ENCODE results near the gene LOXHD1.

The LOXHD1 gene

GRCh38 chr18:46439037-46439436 lies 218.0 kb downstream of the LOXHD1 start:
- DNase-seq (ENCODE audit: low read depth): no peak
- no peak for TF ChIP-seq CTCF (conservative IDR thresholded peaks at IDR 0.05; ENCODE audit: low read length)
- H3K4me3 ChIP-seq (ENCODE audit: low read length): no peak overlapping the region

- no peak overlapping the region for H3K4me3 ChIP-seq (ENCODE audit: low read length)
- TF ChIP-seq CTCF (conservative IDR thresholded peaks at IDR 0.05; ENCODE audit: low read length): no peak
- DNase-seq (ENCODE audit: low read depth): no peak
Measured at GRCh38 chr18:46437061-46437460, 220.0 kb downstream of the LOXHD1 start.

DNA sequence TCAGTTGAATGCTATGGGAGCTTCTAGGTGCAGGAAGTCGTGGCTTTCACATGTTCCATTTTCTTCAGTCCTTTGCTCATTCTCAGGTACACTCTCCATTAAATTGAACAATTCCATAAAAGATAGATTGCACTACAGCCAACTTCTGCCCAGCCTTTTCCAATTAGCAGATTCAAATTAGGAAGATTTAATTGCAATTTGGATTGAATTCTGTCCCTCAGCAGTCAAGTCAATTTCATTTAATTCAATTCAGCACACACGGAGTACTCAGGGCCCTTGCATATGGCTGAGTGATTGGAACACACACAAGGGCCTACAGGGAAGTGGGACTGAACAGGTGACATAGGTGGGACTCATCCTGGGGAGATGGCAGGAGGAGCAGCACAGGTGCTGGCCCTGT lies 220.4 kb downstream of the LOXHD1 start:
- no peak for DNase-seq (ENCODE audit: low read depth)
- no peak for TF ChIP-seq CTCF (conservative IDR thresholded peaks at IDR 0.05; ENCODE audit: low read length)
- H3K4me3 ChIP-seq (ENCODE audit: low read length): no peak overlapping the region

- DNase-seq (ENCODE audit: low read depth): no peak
- H3K4me3 ChIP-seq (ENCODE audit: low read length): no peak overlapping the region
- TF ChIP-seq CTCF (conservative IDR thresholded peaks at IDR 0.05; ENCODE audit: low read length): no peak
Measured at GRCh38 chr18:46435031-46435430, 222.0 kb downstream of the LOXHD1 start.

- DNase-seq (ENCODE audit: low read depth): no peak
- TF ChIP-seq CTCF (conservative IDR thresholded peaks at IDR 0.05; ENCODE audit: low read length): no peak
- no peak overlapping the region for H3K4me3 ChIP-seq (ENCODE audit: low read length)
Measured at GRCh38 chr18:46434629-46435028, 222.4 kb downstream of the LOXHD1 start.

DNA sequence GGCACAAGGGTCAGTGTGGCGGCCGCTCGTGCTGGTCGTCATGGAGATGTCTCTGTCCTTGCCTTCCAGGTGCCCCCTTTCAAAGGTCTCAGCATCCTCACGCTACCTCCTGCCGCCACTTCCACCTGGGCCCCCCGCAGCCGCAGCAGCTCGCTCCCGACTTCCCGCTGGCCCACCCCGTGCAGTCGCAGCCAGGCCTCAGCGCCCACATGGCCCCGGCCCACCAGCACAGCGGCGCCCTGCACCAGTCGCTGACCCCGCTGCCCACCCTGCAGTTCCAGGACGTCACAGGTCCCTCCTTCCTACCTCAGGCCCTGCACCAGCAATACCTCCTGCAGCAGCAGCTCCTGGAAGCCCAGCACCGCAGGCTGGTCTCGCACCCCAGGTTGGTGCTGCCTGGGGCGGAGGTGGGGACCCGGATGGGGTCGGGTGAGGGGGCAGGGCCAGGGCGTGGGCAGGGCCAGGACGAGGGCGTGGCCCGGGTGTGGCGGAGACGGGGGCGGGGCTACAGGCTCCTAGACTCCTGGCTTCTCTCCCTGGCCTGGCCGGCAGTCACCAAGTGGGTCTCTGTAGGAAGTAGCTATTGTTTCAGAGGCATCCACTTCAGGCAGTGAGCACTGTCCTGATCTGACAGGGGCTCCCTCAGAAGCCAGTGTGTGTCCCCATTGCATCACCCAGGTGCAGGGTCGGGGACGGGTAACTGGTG lies 223.7 kb downstream of the LOXHD1 start:
- DNase-seq (ENCODE audit: low read depth): no peak
- no peak for TF ChIP-seq CTCF (conservative IDR thresholded peaks at IDR 0.05; ENCODE audit: low read length)
- no peak overlapping the region for H3K4me3 ChIP-seq (ENCODE audit: low read length)

DNA sequence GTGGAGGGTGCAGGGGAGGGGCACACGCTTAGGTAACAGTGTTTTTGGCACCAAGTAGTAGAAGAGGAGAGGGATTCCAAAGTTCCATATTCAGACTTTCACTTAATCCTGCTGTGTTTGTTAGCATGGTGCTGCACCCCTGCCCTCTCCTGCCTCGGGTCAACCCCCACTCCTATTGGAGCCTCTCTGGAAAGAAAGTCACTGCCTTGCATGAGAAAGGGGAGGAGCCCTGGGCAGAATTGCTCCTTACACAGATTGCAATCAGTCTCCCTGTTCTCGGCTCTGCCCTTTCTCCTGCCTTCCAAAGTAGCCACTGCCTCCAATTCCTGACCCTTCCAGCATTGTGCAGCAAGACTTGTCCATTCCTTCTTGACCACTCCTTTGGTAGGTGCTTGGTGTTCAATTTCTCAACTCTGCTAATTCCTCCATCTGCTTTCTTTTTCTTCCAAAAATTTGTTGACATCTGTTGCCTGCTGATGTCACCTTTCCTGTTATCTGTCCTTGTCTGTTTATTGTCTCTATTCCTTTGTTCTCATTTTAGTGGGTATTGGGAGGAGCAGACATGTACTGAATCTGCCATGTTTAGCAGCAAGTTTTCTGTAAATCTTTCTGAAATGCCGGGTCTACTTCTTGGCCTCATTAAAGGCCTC lies 225.4 kb downstream of the LOXHD1 start:
- DNase-seq (ENCODE audit: low read depth): no peak
- no peak overlapping the region for H3K4me3 ChIP-seq (ENCODE audit: low read length)

More for the DNA sequence above, 225.4 kb downstream of the LOXHD1 start:
- TF ChIP-seq CTCF (conservative IDR thresholded peaks at IDR 0.05; ENCODE audit: low read length): no peak

Data from AG10803 (cell line).